ENCODE data around the gene INO80E. TPM values are rescaled to one million over a fixed set of nuclear protein-coding genes. Genes with fewer than 3 reads are reported as not detected.

The INO80E gene
- polyA plus RNA-seq, 1 of the 3 experiments (the other 2 are of a cell fraction), result 46.6 TPM

DNA sequence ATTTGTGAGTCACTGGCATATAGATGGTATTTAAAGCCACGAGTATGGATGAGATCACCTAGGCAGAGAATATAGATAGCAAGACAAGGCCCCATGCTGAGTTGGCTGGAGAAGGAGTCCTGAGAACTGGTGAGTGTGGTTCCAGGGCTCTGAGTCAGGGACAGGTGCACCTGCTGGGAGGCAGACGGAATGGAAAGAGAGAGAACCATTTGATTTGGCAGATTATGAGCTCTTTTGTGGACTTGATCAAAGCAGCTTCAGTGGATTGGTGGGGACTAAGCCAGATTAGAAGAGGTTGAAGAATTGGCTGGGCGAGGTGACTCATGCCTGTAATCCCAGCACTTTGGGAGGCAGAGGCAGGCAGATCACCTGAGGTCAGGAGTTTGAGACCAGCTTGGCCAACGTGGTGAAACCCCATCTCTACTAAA, 22.7 kb downstream of the INO80E start (continued):
- TF ChIP-seq, protein P1, sequence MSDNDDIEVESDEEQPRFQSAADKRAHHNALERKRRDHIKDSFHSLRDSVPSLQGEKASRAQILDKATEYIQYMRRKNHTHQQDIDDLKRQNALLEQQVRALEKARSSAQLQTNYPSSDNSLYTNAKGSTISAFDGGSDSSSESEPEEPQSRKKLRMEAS (IDR thresholded peaks at IDR 0.05; ENCODE audit: low read depth), result no peak

DNA sequence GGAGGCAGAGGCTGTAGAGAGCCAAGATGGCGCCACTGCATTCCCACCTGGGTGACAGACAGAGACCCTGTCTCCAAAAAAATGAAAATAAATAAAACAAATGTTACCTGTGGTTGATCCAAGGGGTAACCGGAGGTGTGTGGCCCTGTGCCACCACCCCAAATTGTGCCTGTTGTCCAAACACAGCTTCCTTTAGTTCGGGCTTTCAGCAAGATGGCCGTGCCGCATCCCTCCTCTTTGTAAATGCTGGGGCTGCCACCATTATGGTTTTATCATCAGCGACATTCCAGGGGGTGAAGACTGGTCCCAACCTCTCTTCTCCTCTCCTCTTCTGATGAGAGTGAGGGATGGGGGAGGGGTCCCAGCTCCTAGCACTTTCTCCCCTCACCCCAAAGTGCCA, 26.8 kb downstream of the INO80E start, which contains the start of gene C16orf92:
Gene C16orf92, plus strand, starts transcription at position 312 of the 400 bp plus-strand sequence. CDS start 143 bp downstream, outside the sequence.
- 83% methylated on average over 6 of the region's 6 CpGs for WGBS (ENCODE audit: low lambda C conversion rate)

More for the DNA sequence above, 26.8 kb downstream of the INO80E start, which contains the start of gene C16orf92:
- no peak within 1 kb of the TSS for H3K9ac ChIP-seq
- peaks cover 6% of the 10 kb centered on the region for H3F3A ChIP-seq (replicated peaks; ENCODE audit: insufficient read depth)
- TF ChIP-seq, protein P2, sequence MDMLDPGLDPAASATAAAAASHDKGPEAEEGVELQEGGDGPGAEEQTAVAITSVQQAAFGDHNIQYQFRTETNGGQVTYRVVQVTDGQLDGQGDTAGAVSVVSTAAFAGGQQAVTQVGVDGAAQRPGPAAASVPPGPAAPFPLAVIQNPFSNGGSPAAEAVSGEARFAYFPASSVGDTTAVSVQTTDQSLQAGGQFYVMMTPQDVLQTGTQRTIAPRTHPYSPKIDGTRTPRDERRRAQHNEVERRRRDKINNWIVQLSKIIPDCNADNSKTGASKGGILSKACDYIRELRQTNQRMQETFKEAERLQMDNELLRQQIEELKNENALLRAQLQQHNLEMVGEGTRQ (IDR thresholded peaks at IDR 0.05; ENCODE audit: borderline replicate concordance, low read depth, low read length), result no peak
- TF ChIP-seq MXI1 (IDR thresholded peaks at IDR 0.05; ENCODE audit: low read depth, low read length) (no peak), FOXM1 (IDR thresholded peaks at IDR 0.05; ENCODE audit: low read depth) (no peak), MEF2A (IDR thresholded peaks at IDR 0.05; ENCODE audit: borderline replicate concordance, low read depth) (no peak), TCF12 (IDR thresholded peaks at IDR 0.05) (no peak), CHD2 (IDR thresholded peaks at IDR 0.05; ENCODE audit: low read length, partially characterized antibody) (no peak), RAD21 (IDR thresholded peaks at IDR 0.05; ENCODE audit: low read length) (no peak), FOXJ3 (CRISPR knock-in tag; IDR thresholded peaks at IDR 0.05) (no peak), NRF1 (IDR thresholded peaks at IDR 0.05; ENCODE audit: low read depth, low read length) (no peak), RXRA (IDR thresholded peaks at IDR 0.05; ENCODE audit: borderline replicate concordance, low read depth) (no peak)
- TF ChIP-seq, protein P3, sequence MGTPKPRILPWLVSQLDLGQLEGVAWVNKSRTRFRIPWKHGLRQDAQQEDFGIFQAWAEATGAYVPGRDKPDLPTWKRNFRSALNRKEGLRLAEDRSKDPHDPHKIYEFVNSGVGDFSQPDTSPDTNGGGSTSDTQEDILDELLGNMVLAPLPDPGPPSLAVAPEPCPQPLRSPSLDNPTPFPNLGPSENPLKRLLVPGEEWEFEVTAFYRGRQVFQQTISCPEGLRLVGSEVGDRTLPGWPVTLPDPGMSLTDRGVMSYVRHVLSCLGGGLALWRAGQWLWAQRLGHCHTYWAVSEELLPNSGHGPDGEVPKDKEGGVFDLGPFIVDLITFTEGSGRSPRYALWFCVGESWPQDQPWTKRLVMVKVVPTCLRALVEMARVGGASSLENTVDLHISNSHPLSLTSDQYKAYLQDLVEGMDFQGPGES (IDR thresholded peaks at IDR 0.05; ENCODE audit: low read depth, low read length), result no peak
- TF ChIP-seq, protein P4, sequence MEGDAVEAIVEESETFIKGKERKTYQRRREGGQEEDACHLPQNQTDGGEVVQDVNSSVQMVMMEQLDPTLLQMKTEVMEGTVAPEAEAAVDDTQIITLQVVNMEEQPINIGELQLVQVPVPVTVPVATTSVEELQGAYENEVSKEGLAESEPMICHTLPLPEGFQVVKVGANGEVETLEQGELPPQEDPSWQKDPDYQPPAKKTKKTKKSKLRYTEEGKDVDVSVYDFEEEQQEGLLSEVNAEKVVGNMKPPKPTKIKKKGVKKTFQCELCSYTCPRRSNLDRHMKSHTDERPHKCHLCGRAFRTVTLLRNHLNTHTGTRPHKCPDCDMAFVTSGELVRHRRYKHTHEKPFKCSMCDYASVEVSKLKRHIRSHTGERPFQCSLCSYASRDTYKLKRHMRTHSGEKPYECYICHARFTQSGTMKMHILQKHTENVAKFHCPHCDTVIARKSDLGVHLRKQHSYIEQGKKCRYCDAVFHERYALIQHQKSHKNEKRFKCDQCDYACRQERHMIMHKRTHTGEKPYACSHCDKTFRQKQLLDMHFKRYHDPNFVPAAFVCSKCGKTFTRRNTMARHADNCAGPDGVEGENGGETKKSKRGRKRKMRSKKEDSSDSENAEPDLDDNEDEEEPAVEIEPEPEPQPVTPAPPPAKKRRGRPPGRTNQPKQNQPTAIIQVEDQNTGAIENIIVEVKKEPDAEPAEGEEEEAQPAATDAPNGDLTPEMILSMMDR (IDR thresholded peaks at IDR 0.05), result no peak
- TF ChIP-seq, protein P5, sequence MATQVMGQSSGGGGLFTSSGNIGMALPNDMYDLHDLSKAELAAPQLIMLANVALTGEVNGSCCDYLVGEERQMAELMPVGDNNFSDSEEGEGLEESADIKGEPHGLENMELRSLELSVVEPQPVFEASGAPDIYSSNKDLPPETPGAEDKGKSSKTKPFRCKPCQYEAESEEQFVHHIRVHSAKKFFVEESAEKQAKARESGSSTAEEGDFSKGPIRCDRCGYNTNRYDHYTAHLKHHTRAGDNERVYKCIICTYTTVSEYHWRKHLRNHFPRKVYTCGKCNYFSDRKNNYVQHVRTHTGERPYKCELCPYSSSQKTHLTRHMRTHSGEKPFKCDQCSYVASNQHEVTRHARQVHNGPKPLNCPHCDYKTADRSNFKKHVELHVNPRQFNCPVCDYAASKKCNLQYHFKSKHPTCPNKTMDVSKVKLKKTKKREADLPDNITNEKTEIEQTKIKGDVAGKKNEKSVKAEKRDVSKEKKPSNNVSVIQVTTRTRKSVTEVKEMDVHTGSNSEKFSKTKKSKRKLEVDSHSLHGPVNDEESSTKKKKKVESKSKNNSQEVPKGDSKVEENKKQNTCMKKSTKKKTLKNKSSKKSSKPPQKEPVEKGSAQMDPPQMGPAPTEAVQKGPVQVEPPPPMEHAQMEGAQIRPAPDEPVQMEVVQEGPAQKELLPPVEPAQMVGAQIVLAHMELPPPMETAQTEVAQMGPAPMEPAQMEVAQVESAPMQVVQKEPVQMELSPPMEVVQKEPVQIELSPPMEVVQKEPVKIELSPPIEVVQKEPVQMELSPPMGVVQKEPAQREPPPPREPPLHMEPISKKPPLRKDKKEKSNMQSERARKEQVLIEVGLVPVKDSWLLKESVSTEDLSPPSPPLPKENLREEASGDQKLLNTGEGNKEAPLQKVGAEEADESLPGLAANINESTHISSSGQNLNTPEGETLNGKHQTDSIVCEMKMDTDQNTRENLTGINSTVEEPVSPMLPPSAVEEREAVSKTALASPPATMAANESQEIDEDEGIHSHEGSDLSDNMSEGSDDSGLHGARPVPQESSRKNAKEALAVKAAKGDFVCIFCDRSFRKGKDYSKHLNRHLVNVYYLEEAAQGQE (IDR thresholded peaks at IDR 0.05; ENCODE audit: low read depth, low read length), result no peak
- TF ChIP-seq, protein P6, sequence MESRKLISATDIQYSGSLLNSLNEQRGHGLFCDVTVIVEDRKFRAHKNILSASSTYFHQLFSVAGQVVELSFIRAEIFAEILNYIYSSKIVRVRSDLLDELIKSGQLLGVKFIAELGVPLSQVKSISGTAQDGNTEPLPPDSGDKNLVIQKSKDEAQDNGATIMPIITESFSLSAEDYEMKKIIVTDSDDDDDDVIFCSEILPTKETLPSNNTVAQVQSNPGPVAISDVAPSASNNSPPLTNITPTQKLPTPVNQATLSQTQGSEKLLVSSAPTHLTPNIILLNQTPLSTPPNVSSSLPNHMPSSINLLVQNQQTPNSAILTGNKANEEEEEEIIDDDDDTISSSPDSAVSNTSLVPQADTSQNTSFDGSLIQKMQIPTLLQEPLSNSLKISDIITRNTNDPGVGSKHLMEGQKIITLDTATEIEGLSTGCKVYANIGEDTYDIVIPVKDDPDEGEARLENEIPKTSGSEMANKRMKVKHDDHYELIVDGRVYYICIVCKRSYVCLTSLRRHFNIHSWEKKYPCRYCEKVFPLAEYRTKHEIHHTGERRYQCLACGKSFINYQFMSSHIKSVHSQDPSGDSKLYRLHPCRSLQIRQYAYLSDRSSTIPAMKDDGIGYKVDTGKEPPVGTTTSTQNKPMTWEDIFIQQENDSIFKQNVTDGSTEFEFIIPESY (IDR thresholded peaks at IDR 0.05; ENCODE audit: borderline replicate concordance, low read depth), result no peak
- peaks cover 0 to 2% of the 10 kb centered on the region in 2 experiments; a peak in 1 of 4 replicates for H3K4me1 ChIP-seq (ENCODE audit: control insufficient read depth in 1 of 2, insufficient read depth in 2 of 2, low read depth in 1 of 2, low read length in 1 of 2)
- no peaks in the 10 kb centered on the region for H3K27me3 ChIP-seq (ENCODE audit: insufficient read depth)
- H3K9me3 ChIP-seq, result no peaks in the 10 kb centered on the region
- no peaks in the 10 kb centered on the region for H3K79me2 ChIP-seq (ENCODE audit: insufficient read depth)
- H4K20me1 ChIP-seq (ENCODE audit: insufficient read depth), result no peaks in the 10 kb centered on the region
- H3K4me2 ChIP-seq, result no peak within 1 kb of the TSS
- no peaks in the 10 kb centered on the region for H3K36me3 ChIP-seq (replicated peaks in 1 of 2; ENCODE audit: control insufficient read depth in 1 of 2, insufficient read depth in 2 of 2, low read length in 1 of 2)
- no peaks in the 10 kb centered on the region for H3K9me2 ChIP-seq
- DNase-seq, result no peak
- CTCF ChIA-PET, result interaction anchor here (0.6 to 3.4 kb wide), 6 partner anchors 9 to 322 kb away, joined by 3 to 43 read pairs (median 3); partner anchors contain the start of gene TLCD3B
- no peak within 1 kb of the TSS for H3K4me3 ChIP-seq (ENCODE audit: low read depth in 2 of 2, low read length in 1 of 2)
- H2AFZ ChIP-seq (ENCODE audit: low read depth), result no peak within 1 kb of the TSS
- no peak within 1 kb of the TSS for H3K27ac ChIP-seq (ENCODE audit: low read depth in 2 of 2, low read length in 1 of 2)
- POLR2A ChIA-PET, result interaction anchor here (1.2 kb wide), 1 partner anchor 9 kb away, joined by 5 read pairs; the partner anchor contains the start of gene TLCD3B

All from SK-N-SH (cell line).